Gastrocnemius medialis (tissue), 4 donors: ENCODE data around the gene USE1.

Experiments
- CTCF ChIP-seq, 5 experiments: fragments of 450-650 bp in 3 of 5; fragments of 200-600 bp in 2 of 5; sonication (generic) in 2 of 5; IDR thresholded peaks in 4 of 5; conservative IDR thresholded peaks in 1 of 5; 1 replicate in 4 of 5; 2 replicates in 1 of 5; pipeline ENCODE4 v1.5.1; 2016 to 2019; ENCODE audit warnings: antibody characterized with exemption in 5 of 5, mild to moderate bottlenecking in 3 of 5, moderate library complexity in 3 of 5
- POLR2A ChIP-seq, 2 donors: fragments of 450-650 bp; IDR thresholded peaks; one replicate each; pipeline ENCODE4 v1.6.1; 2017; ENCODE audit warnings: antibody characterized with exemption in 2 of 2, mild to moderate bottlenecking in 2 of 2, moderate library complexity in 2 of 2

- no peak for TF ChIP-seq POLR2A (IDR thresholded peaks at IDR 0.05)
- no peak for TF ChIP-seq CTCF (IDR thresholded peaks at IDR 0.05 in 4 of 5, conservative IDR thresholded peaks at IDR 0.05 in 1 of 5)
These were observed 12.9 kb upstream of the USE1 start for GRCh38 chr19:17202249-17202648.
